Parathyroid adenoma (tissue), 2 donors: ENCODE data around the gene ABCF3.
A peak's percentile ranks its signal among the peaks of the same experiment; 100 is the strongest.

ENCODE experiments used
- H2AFZ ChIP-seq: fragments of 300-600 bp; sonication (generic); one replicate; pipeline ENCODE4 v1.7.0; 2017; ENCODE audit warnings: antibody characterized with exemption, mild to moderate bottlenecking
- H3K27ac ChIP-seq: fragments of 300-600 bp; sonication (generic); one replicate; pipeline ENCODE4 v1.7.0; 2017
- H3K27me3 ChIP-seq: fragments of 300-600 bp; sonication (generic); one replicate; pipeline ENCODE4 v1.7.0; 2017; ENCODE audit warnings: low read length; ENCODE audit not compliant: control insufficient read depth, insufficient read depth
- H3K36me3 ChIP-seq: fragments of 300-600 bp; sonication (generic); one replicate; pipeline ENCODE4 v1.7.0; 2017; ENCODE audit warnings: low read length; ENCODE audit not compliant: control insufficient read depth, insufficient read depth
- H3K4me1 ChIP-seq: fragments of 300-600 bp; sonication (generic); one replicate; pipeline ENCODE4 v1.7.0; 2017; ENCODE audit warnings: control low read depth
- H3K4me2 ChIP-seq: fragments of 300-600 bp; sonication (generic); one replicate; pipeline ENCODE4 v1.7.0; 2017; ENCODE audit warnings: low read length
- H3K4me3 ChIP-seq: fragments of 300-600 bp; sonication (generic); one replicate; pipeline ENCODE4 v1.7.0; 2017; ENCODE audit warnings: low read depth, low read length
- H3K79me2 ChIP-seq: fragments of 300-600 bp; sonication (generic); one replicate; pipeline ENCODE4 v1.7.0; 2017; ENCODE audit warnings: control low read depth
- H3K9ac ChIP-seq: fragments of 300-600 bp; sonication (generic); one replicate; pipeline ENCODE4 v1.7.0; 2017; ENCODE audit warnings: mild to moderate bottlenecking
- H3K9me3 ChIP-seq: fragments of 300-600 bp; sonication (generic); one replicate; pipeline ENCODE4 v1.7.0; 2017; ENCODE audit warnings: low read length; ENCODE audit not compliant: control insufficient read depth
- CTCF ChIP-seq: fragments of 300-600 bp; sonication (generic); IDR thresholded peaks from one replicate; pipeline ENCODE4 v1.7.0; 2017; ENCODE audit warnings: antibody characterized with exemption, mild to moderate bottlenecking
- donor health status: primary hyperparathyroidism.

The ABCF3 gene

GRCh38 chr3:184174646-184175492, 11.1 kb upstream of the ABCF3 start, which contains the start of gene AP2M1:
Gene AP2M1, plus strand, starts transcription at chr3:184174855. Its CDS starts 2,139 bp downstream, at chr3:184176994.
- Histone ChIP-seq H3K36me3 (no peaks in the 10 kb centered on the region), H3K27ac (peak within 1 kb of the TSS; percentile 71)

GRCh38 chr3:184175506-184175905, 10.5 kb upstream of the ABCF3 start:
- H3K36me3 ChIP-seq = no peaks in the 10 kb centered on the region
- H3K79me2 ChIP-seq = peaks cover 21% of the 10 kb centered on the region
- H3K9ac ChIP-seq = peak overlapping the region; percentile 4
- peaks cover 12% of the 10 kb centered on the region for H3K4me1 ChIP-seq
- peak overlapping the region; percentile 92 for H3K4me2 ChIP-seq
- H3K4me3 ChIP-seq = peak overlapping the region; percentile 77
- H3K9me3 ChIP-seq = no peaks in the 10 kb centered on the region
- no peaks in the 10 kb centered on the region for H3K27me3 ChIP-seq
- no peak for TF ChIP-seq CTCF
- peak overlapping the region; percentile 71 for H3K27ac ChIP-seq
- peak overlapping the region; percentile 85 for H2AFZ ChIP-seq

More at GRCh38 chr3:184174646-184175492, 11.1 kb upstream of the ABCF3 start, which contains the start of gene AP2M1:
- TF ChIP-seq CTCF = no peak
- H3K27me3 ChIP-seq = no peaks in the 10 kb centered on the region
- peak within 1 kb of the TSS; percentile 92 for H3K4me2 ChIP-seq
- H3K9me3 ChIP-seq = no peaks in the 10 kb centered on the region
- H3K9ac ChIP-seq = peak within 1 kb of the TSS; percentile 90
- peaks cover 21% of the 10 kb centered on the region for H3K79me2 ChIP-seq
- peak within 1 kb of the TSS; percentile 85 for H2AFZ ChIP-seq
- H3K4me3 ChIP-seq = peak within 1 kb of the TSS; percentile 77
- H3K4me1 ChIP-seq = peaks cover 12% of the 10 kb centered on the region

DNA sequence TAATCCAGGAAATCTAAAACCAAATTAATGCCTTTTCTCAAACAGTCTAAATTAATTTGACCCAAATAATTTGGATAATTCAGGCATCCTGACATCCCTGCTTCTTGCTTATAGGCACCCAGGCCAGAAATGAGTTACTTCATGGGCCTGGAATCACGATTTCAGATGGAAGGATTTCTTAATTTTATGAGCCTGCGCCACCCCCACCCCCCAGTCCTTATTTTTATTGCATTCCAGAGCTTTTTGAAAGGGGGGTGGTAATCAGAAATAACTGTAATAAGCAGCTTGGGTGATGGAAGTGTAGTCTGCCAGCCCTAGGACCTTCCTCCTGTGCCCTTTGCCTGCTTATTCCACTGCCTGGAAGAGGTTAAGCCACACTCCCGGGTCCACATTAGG, 10.0 kb upstream of the ABCF3 start:
- no peaks in the 10 kb centered on the region for H3K9me3 ChIP-seq
- no peaks in the 10 kb centered on the region for H3K36me3 ChIP-seq
- peak overlapping the region; percentile 71 for H3K27ac ChIP-seq
- TF ChIP-seq CTCF = no peak
- H3K9ac ChIP-seq = peak overlapping the region; percentile 4
- H3K79me2 ChIP-seq = peaks cover 21% of the 10 kb centered on the region
- H3K4me2 ChIP-seq = peak overlapping the region; percentile 92
- peaks cover 12% of the 10 kb centered on the region for H3K4me1 ChIP-seq
- peak overlapping the region; percentile 77 for H3K4me3 ChIP-seq
- H3K27me3 ChIP-seq = no peaks in the 10 kb centered on the region
- peak overlapping the region; percentile 26 for H2AFZ ChIP-seq

DNA sequence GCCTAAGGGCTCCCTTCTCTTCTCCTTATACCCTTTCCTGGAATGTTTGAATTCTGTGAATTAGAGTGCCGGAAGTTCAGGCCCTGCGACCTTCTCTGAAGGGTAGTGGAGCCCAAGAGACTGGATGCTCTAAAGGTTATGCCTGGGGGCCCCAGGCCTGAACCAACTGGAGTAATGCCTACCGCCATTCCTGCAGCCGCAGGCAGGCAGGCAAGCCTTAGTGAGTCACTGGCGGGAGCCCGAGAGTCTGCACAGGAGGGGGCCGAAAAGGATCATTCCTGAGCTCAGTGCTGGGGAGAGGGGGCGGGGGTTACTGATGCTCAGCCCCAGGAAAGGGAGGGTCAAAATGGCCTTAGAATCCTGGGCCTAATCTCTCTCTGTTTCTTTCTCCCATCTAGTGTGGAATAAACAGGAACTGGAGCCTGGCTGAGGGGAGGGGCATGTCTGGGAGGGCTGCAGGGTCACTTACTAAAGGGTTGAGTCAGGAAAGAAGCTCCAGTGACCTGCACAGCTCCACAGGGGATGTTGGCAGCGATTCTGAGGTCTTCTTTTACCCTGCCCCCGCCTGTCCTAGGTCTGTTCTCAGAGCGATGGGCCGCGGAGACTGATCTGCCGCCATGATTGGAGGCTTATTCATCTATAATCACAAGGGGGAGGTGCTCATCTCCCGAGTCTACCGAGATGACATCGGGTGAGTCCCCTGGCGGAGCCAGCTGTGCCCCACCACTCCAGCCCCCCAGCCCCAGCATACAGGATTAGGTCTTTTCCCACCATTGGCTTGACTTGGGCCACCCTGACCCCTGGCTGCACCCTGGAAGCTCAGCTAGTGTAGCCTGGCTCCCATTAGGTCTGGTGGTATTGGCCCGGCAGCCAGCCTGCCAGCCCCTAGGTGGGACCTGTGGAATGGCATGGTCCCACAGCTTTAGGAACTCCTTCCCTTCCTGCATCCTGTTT, 9.3 kb upstream of the ABCF3 start:
- peak overlapping the region; percentile 92 for H3K4me2 ChIP-seq
- no peaks in the 10 kb centered on the region for H3K27me3 ChIP-seq
- peak overlapping the region; percentile 71 for H3K27ac ChIP-seq
- no peaks in the 10 kb centered on the region for H3K9me3 ChIP-seq
- H3K36me3 ChIP-seq = no peaks in the 10 kb centered on the region
- H3K79me2 ChIP-seq = peaks cover 21% of the 10 kb centered on the region
- peaks cover 12% of the 10 kb centered on the region for H3K4me1 ChIP-seq
- H3K4me3 ChIP-seq = peak overlapping the region; percentile 77
- peak overlapping the region; percentile 26 for H2AFZ ChIP-seq
- no peak for TF ChIP-seq CTCF
- no peak overlapping the region for H3K9ac ChIP-seq
